Measurements from ENCODE around the gene CDH4. TPM values are rescaled to one million over a fixed set of nuclear protein-coding genes. Genes with fewer than 3 reads are reported as not detected.
A peak's percentile ranks its signal among the peaks of the same experiment; 100 is the strongest.

Gene CDH4
- total and polyA plus RNA-seq, 2 of the 13 experiments (the other 11 are each of a cell fraction or from before 2014, with no cell fraction given), result not detected

GRCh38 chr20:61454053-61454452, 202.0 kb downstream of the CDH4 start:
- DNase-seq (ENCODE audit: low spot score) (no peak), ATAC-seq (peak; percentile 42; the same call in 2 of the 3 replicates), FAIRE-seq (no peak)
- peaks cover 9% of the 10 kb centered on the region; the same call in 1 of the 2 replicates for H3K9me3 ChIP-seq (ENCODE audit: low read length)
- POLR2A ChIA-PET, result no interaction called here
- H3K4me3 ChIP-seq (replicated peaks in 1 of 3; ENCODE audit: insufficient read depth in 1 of 3, low read depth in 2 of 3, low read length in 3 of 3), result no peak overlapping the region
- H3K27ac ChIP-seq (ENCODE audit: extremely low read length, insufficient read depth, low read length), result no peak overlapping the region
- no peak overlapping the region for H3K4me2 ChIP-seq (ENCODE audit: low read depth, low read length)
- H4K20me1 ChIP-seq (ENCODE audit: insufficient read depth, low read length), result no peaks in the 10 kb centered on the region
- intact Hi-C loops (cut with micrococcal nuclease; ENCODE audit: unreplicated experiment), result no loop called here
- WGBS (ENCODE audit: low lambda C conversion rate), result 30% methylated on average over 9 of the region's 9 CpGs
- in situ Hi-C loops (cut with HindIII; ENCODE audit: extremely low pct_ligation_motif_present, low pct_unique_long_range_greater_than_20kb), result no loop called here
- CTCF ChIA-PET (ENCODE audit: low intra/inter-chr PET ratio, low total read pairs), result no interaction called here
- H3K4me1 ChIP-seq (ENCODE audit: insufficient read depth, low read length), result no peaks in the 10 kb centered on the region
- H3K9ac ChIP-seq (ENCODE audit: insufficient read depth, low read depth, low read length), result no peak overlapping the region
- H3K79me2 ChIP-seq (ENCODE audit: insufficient read depth, low read length), result no peaks in the 10 kb centered on the region
- TF ChIP-seq NFKBIZ (CRISPR knock-in tag; IDR thresholded peaks at IDR 0.05), result no peak
- no peaks in the 10 kb centered on the region for H3K36me3 ChIP-seq (replicated peaks in 1 of 2; ENCODE audit: control insufficient read depth in 1 of 2, insufficient read depth in 2 of 2, low read length in 2 of 2)
- BruUV-seq (replicated peaks), result no TSS peak
- 0 out of 5 replicates have a peak, but pooled peaks cover 1 to 3% of the 10 kb centered on the region in 2 experiments for H3K27me3 ChIP-seq (ENCODE audit: control insufficient read depth in 1 of 2, insufficient read depth in 2 of 2, low read length in 2 of 2)
- H2AFZ ChIP-seq (ENCODE audit: low read length), result no peak overlapping the region

- H4K20me1 ChIP-seq (ENCODE audit: insufficient read depth, low read length), result no peaks in the 10 kb centered on the region
- H3K9me3 ChIP-seq (ENCODE audit: low read length), result peaks cover 9% of the 10 kb centered on the region; the same call in 1 of the 2 replicates
- H3K4me3 ChIP-seq (replicated peaks in 1 of 3; ENCODE audit: insufficient read depth in 1 of 3, low read depth in 2 of 3, low read length in 3 of 3), result no peak overlapping the region
- FAIRE-seq (no peak), ATAC-seq (no peak), DNase-seq (ENCODE audit: low spot score) (no peak)
- no peaks in the 10 kb centered on the region for H3K4me1 ChIP-seq (ENCODE audit: insufficient read depth, low read length)
- 9% methylated on average over 6 of the region's 6 CpGs for WGBS (ENCODE audit: low lambda C conversion rate)
- no peak overlapping the region for H2AFZ ChIP-seq (ENCODE audit: low read length)
- BruUV-seq (replicated peaks), result no TSS peak
- 0 out of 5 replicates have a peak, but pooled peaks cover 1 to 3% of the 10 kb centered on the region in 2 experiments for H3K27me3 ChIP-seq (ENCODE audit: control insufficient read depth in 1 of 2, insufficient read depth in 2 of 2, low read length in 2 of 2)
- H3K4me2 ChIP-seq (ENCODE audit: low read depth, low read length), result no peak overlapping the region
- intact Hi-C loops (cut with micrococcal nuclease; ENCODE audit: unreplicated experiment), result no loop called here
- no peaks in the 10 kb centered on the region for H3K79me2 ChIP-seq (ENCODE audit: insufficient read depth, low read length)
- no peaks in the 10 kb centered on the region for H3K36me3 ChIP-seq (replicated peaks in 1 of 2; ENCODE audit: control insufficient read depth in 1 of 2, insufficient read depth in 2 of 2, low read length in 2 of 2)
- ChIA-PET CTCF (ENCODE audit: low intra/inter-chr PET ratio, low total read pairs) (no interaction called here), POLR2A (no interaction called here)
- H3K9ac ChIP-seq (ENCODE audit: insufficient read depth, low read depth, low read length), result no peak overlapping the region
- in situ Hi-C loops (cut with HindIII; ENCODE audit: extremely low pct_ligation_motif_present, low pct_unique_long_range_greater_than_20kb), result no loop called here
- H3K27ac ChIP-seq (ENCODE audit: extremely low read length, insufficient read depth, low read length), result no peak overlapping the region
- TF ChIP-seq ZSCAN21 (CRISPR knock-in tag; IDR thresholded peaks at IDR 0.05; ENCODE audit: borderline replicate concordance), result no peak
- 0 out of 2 replicates have a peak, but pooled peaks have one; percentile 20 for TF ChIP-seq ZBTB40 (IDR thresholded peaks at IDR 0.05)
- no peak for TF ChIP-seq ZBTB40 (CRISPR knock-in tag; IDR thresholded peaks at IDR 0.05)
- TF ChIP-seq FOXK2 (IDR thresholded peaks at IDR 0.05), result peak; percentile 50; the same call in 1 of the 2 replicates
- peak; percentile 97 for TF ChIP-seq PHB2 (IDR thresholded peaks at IDR 0.05; ENCODE audit: partially characterized antibody)
- no peak for TF ChIP-seq ZNF619 (CRISPR knock-in tag; IDR thresholded peaks at IDR 0.05)
- no peak for TF ChIP-seq ARNT (IDR thresholded peaks at IDR 0.05)
- TF ChIP-seq NBN (conservative IDR thresholded peaks at IDR 0.05), result 0 out of 2 replicates have a peak, but pooled peaks have one; percentile 74
- no peak for TF ChIP-seq ZFY (CRISPR knock-in tag; IDR thresholded peaks at IDR 0.05)
Measured at GRCh38 chr20:61455508-61456215, 203.6 kb downstream of the CDH4 start.

Data from HepG2 (cell line).